HL-60 (cell line): ENCODE results near the gene CCSER1.

ENCODE experiments used
- CTCF ChIP-seq: IDR thresholded peaks from one replicate; pipeline ENCODE4 v1.5.1; 2011; ENCODE audit warnings: low read length, control low read depth, inconsistent platforms; ENCODE audit not compliant: insufficient read depth
- GABPA ChIP-seq: IDR thresholded peaks from 2 replicates; pipeline ENCODE4 v1.6.1; 2012; ENCODE audit warnings: low read depth
- POLR2AphosphoS5 ChIP-seq: IDR thresholded peaks from 2 replicates; pipeline ENCODE4 v1.6.1; 2012; ENCODE audit warnings: low read depth

- no peak for TF ChIP-seq CTCF
- TF ChIP-seq POLR2AphosphoS5: no peak
- TF ChIP-seq GABPA: no peak
These were observed 448.2 kb downstream of the CCSER1 start for GRCh38 chr4:90575371-90575770.
